K562 (cell line): Measurements from ENCODE around the gene ITGAL. TPM values are rescaled to one million over a fixed set of nuclear protein-coding genes. Genes with fewer than 3 reads are reported as not detected.

Experiments used
- CAMTA2 ChIP-seq: fragments of 250-450 bp; sonication (Bioruptor Pico); conservative IDR thresholded peaks from 2 replicates; pipeline ENCODE4 v1.5.1; 2022
- CHD1 ChIP-seq: fragments of 200-600 bp; sonication (generic); IDR thresholded peaks from one replicate; pipeline ENCODE4 v1.6.1; 2012; ENCODE audit warnings: mild to moderate bottlenecking, moderate library complexity, low read length, inconsistent platforms
- FOXP4 ChIP-seq: sonication (generic); formaldehyde crosslinking; IDR thresholded peaks from 2 replicates; pipeline ENCODE4 v1.8.0; 2022; ENCODE audit warnings: mild to moderate bottlenecking, missing genetic modification reagents, borderline replicate concordance
- MCM2 ChIP-seq: fragments of 450-650 bp; IDR thresholded peaks from 2 replicates; pipeline ENCODE4 v1.6.1; 2017; ENCODE audit warnings: low read depth, mild to moderate bottlenecking
- MCM7 ChIP-seq, 2 experiments: fragments of 450-650 bp; IDR thresholded peaks; 2 replicates each; pipeline ENCODE4 v1.6.1; 2016 to 2018
- MEIS2 ChIP-seq: fragments of 450-650 bp; IDR thresholded peaks from 2 replicates; pipeline ENCODE4 v1.6.1; 2014; ENCODE audit warnings: mild to moderate bottlenecking; ENCODE audit not compliant: partially characterized antibody
- MTA2 ChIP-seq: fragments of 450-650 bp; IDR thresholded peaks from 2 replicates; pipeline ENCODE4 v1.6.1; 2016; ENCODE audit warnings: low read depth
- NCOR1 ChIP-seq: fragments of 450-650 bp; IDR thresholded peaks from 2 replicates; pipeline ENCODE4 v1.6.1; 2016; ENCODE audit warnings: mild to moderate bottlenecking, moderate library complexity
- NFIX ChIP-seq: fragments of 250-450 bp; sonication (Bioruptor Pico); IDR thresholded peaks from 2 replicates; pipeline ENCODE4 v1.4.0; 2020; ENCODE audit warnings: low read depth, mild to moderate bottlenecking, moderate library complexity
- PHB2 ChIP-seq: fragments of 450-650 bp; IDR thresholded peaks from 2 replicates; pipeline ENCODE4 v1.6.1; 2017; ENCODE audit warnings: low read depth
- RAD51 ChIP-seq: fragments of 450-650 bp; IDR thresholded peaks from 2 replicates; pipeline ENCODE4 v1.7.1; 2016; ENCODE audit warnings: low read depth, mild to moderate bottlenecking, borderline replicate concordance
- RBM34 ChIP-seq: fragments of 200-400 bp; formaldehyde crosslinking; IDR thresholded peaks from 2 replicates; pipeline ENCODE4 v1.6.1; 2018; ENCODE audit warnings: low read length, borderline replicate concordance; ENCODE audit not compliant: insufficient read depth
- SAFB ChIP-seq: fragments of 200-400 bp; formaldehyde crosslinking; IDR thresholded peaks from 2 replicates; pipeline ENCODE4 v1.6.1; 2017; ENCODE audit warnings: low read depth, low read length, borderline replicate concordance
- SRSF7 ChIP-seq: fragments of 200-400 bp; formaldehyde crosslinking; optimal IDR thresholded peaks from 2 replicates; pipeline ENCODE3; 2017; ENCODE audit warnings: mild to moderate bottlenecking, low read depth, low read length
- XRCC3 ChIP-seq: fragments of 450-650 bp; IDR thresholded peaks from 2 replicates; pipeline ENCODE4 v1.6.1; 2017; ENCODE audit warnings: mild to moderate bottlenecking, moderate library complexity
- ZBTB8A ChIP-seq: fragments of 450-650 bp; IDR thresholded peaks from 2 replicates; pipeline ENCODE4 v1.6.1; 2018; ENCODE audit warnings: mild to moderate bottlenecking, moderate library complexity; ENCODE audit not compliant: partially characterized antibody
- ZKSCAN8 ChIP-seq: fragments of 200-800 bp; sonication (Bioruptor generic); IDR thresholded peaks from 2 replicates; pipeline ENCODE4 v1.6.1; 2016; ENCODE audit warnings: missing genetic modification characterization, missing compliant biosample characterization
- ZNF3 ChIP-seq: fragments of 250-450 bp; sonication (Bioruptor Pico); IDR thresholded peaks from 2 replicates; pipeline ENCODE4 v1.5.0; 2021; ENCODE audit warnings: mild to moderate bottlenecking, moderate library complexity
- ZNF347 ChIP-seq: fragments of 450-650 bp; formaldehyde crosslinking; IDR thresholded peaks from 2 replicates; pipeline ENCODE4 v1.4.0; 2020; ENCODE audit warnings: low read depth, mild to moderate bottlenecking, moderate library complexity
- ZNF431 ChIP-seq: sonication (generic); formaldehyde crosslinking; IDR thresholded peaks from 2 replicates; pipeline ENCODE4 v1.8.0; 2022; ENCODE audit warnings: mild to moderate bottlenecking, missing genetic modification reagents
- ZNF518B ChIP-seq: fragments of 250-450 bp; sonication (Bioruptor Pico); IDR thresholded peaks from 2 replicates; pipeline ENCODE4 v1.5.0; 2021; ENCODE audit warnings: mild to moderate bottlenecking, moderate library complexity
- polyA plus RNA-seq, 8 experiments: library from polyadenylated mRNA; depleted of rRNA in 4 of 8; stranded (reverse) in 5 of 8; unstranded in 3 of 8; fragments of >200 nt; fragmentation: Nextera tagmentation in 2 of 8; fragmentation: Illumina TruSeq in 1 of 8; extraction: Ambion mirVana in 2 of 8; extraction: Trizol in 1 of 8; gene quantifications; 2 replicates each; pipeline versions ENCODE4 v1.2.1 to v1.2.3, GENCODE V29; 2011 to 2014; ENCODE audit warnings: inconsistent platforms in 1 of 8, missing spikeins in 1 of 8
- total RNA-seq, 7 experiments: library from RNA; depleted of rRNA in 6 of 7; stranded (reverse); fragments of >200 nt in 6 of 7; fragmentation: Illumina TruSeq in 2 of 7; extraction: Trizol in 2 of 7; gene quantifications; 2 replicates each; pipeline versions ENCODE4 v1.2.1 to v1.2.3, GENCODE V29; 2011 to 2021; ENCODE audit warnings: low replicate concordance in 1 of 7
- TF ChIP-seq, protein P1 (sequence below): fragments of 450-650 bp; IDR thresholded peaks from 2 replicates; pipeline ENCODE4 v1.7.1; 2018; ENCODE audit warnings: mild to moderate bottlenecking, low read depth; ENCODE audit not compliant: partially characterized antibody

The ITGAL gene
- total and polyA plus RNA-seq, 9 of the 15 experiments (the other 6 are each of a cell fraction or from before 2014, with no cell fraction given) = 0.01 to 0.53 TPM; not detected in 7

- TF ChIP-seq FOXP4 (CRISPR knock-in tag) (no peak), ZNF431 (CRISPR knock-in tag) (no peak), MCM7 (IDR thresholded peaks at IDR 0.05) (no peak), SAFB (no peak), ZNF347 (CRISPR knock-in tag) (no peak), ZBTB8A (no peak), RAD51 (no peak), XRCC3 (no peak), SRSF7 (no peak), NCOR1 (peak; percentile 64), CHD1 (no peak), ZKSCAN8 (no peak), ZNF3 (CRISPR knock-in tag) (no peak), ZNF518B (CRISPR knock-in tag) (no peak), CAMTA2 (CRISPR knock-in tag) (no peak), MCM2 (no peak), NFIX (CRISPR knock-in tag) (no peak), PHB2 (no peak), MEIS2 (no peak), RBM34 (no peak), MTA2 (no peak)
- TF ChIP-seq, protein P1, sequence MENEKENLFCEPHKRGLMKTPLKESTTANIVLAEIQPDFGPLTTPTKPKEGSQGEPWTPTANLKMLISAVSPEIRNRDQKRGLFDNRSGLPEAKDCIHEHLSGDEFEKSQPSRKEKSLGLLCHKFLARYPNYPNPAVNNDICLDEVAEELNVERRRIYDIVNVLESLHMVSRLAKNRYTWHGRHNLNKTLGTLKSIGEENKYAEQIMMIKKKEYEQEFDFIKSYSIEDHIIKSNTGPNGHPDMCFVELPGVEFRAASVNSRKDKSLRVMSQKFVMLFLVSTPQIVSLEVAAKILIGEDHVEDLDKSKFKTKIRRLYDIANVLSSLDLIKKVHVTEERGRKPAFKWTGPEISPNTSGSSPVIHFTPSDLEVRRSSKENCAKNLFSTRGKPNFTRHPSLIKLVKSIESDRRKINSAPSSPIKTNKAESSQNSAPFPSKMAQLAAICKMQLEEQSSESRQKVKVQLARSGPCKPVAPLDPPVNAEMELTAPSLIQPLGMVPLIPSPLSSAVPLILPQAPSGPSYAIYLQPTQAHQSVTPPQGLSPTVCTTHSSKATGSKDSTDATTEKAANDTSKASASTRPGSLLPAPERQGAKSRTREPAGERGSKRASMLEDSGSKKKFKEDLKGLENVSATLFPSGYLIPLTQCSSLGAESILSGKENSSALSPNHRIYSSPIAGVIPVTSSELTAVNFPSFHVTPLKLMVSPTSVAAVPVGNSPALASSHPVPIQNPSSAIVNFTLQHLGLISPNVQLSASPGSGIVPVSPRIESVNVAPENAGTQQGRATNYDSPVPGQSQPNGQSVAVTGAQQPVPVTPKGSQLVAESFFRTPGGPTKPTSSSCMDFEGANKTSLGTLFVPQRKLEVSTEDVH = no peak
Measured at GRCh38 chr16:30541502-30542329, 69.2 kb downstream of the ITGAL start (continued).
